ENCODE data around the gene ABHD4. TPM values are rescaled to one million over a fixed set of nuclear protein-coding genes. Genes with fewer than 3 reads are reported as not detected.
"Not testable (repeated sequence)": the region's sequence is repeated elsewhere in the genome, so short reads cannot be mapped to it uniquely, and the experiment has no call there.

Gene ABHD4
- total and polyA plus RNA-seq, 2 donors (not counting 1 experiment from before 2014, with no cell fraction given) = 10.5 to 22.7 TPM

DNA sequence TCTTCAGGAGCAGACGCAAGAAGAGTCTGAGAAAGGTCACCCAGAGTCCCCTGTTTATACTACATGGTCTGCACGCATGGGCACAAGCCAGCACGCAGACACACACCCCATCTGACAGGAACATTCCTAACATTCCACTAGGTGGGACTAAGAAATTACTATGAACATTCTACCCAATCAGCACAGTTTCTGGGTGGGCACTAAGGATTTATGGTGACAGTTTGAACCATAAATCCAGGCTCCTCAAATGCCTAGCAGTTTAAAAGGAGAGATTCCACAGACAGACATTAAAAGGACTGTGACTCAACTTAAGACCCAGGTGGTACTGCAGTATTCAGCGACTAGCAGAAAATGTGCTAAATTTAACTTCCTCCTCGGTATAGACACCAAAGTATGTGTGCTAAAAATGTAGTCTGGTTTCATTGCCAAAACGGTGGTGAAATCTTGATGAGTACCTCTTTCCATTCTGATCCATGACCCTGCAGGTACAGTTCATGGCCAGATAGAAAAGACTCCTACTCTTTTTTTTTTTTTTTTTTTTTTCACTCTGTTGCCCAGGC, 16.2 kb downstream of the ABHD4 start:
- Histone ChIP-seq H3K36me3 (replicated peaks in 1 of 2; ENCODE audit: control extremely low read depth in 1 of 2, control insufficient read depth in 1 of 2, extremely low read depth in 1 of 2, insufficient read depth in 2 of 2, low read length in 1 of 2) (peaks cover 0 to 26% of the 10 kb centered on the region in 2 experiments), H2AFZ (ENCODE audit: insufficient read depth, low read depth, low read length, poor library complexity, severe bottlenecking) (no peak overlapping the region), H3K4me3 (ENCODE audit: control extremely low read depth in 1 of 5, extremely low read depth in 1 of 5, insufficient read depth in 1 of 5, low read depth in 2 of 5, low read length in 4 of 5) (no peak overlapping the region), H3K4me2 (replicated peaks; ENCODE audit: low read depth, low read length, poor library complexity, severe bottlenecking) (no peak overlapping the region), H3K9ac (ENCODE audit: low read length) (no peak overlapping the region), H3K27me3 (replicated peaks in 1 of 4; ENCODE audit: control extremely low read depth in 1 of 4, control insufficient read depth in 3 of 4, insufficient read depth in 4 of 4, low read length in 3 of 4) (no peaks in the 10 kb centered on the region), H3K79me2 (ENCODE audit: control insufficient read depth, insufficient read depth, low read length) (no peaks in the 10 kb centered on the region), H4K20me1 (ENCODE audit: control insufficient read depth, insufficient read depth, low read length, poor library complexity, severe bottlenecking) (no peaks in the 10 kb centered on the region), H3K4me1 (ENCODE audit: control insufficient read depth in 2 of 2, insufficient read depth in 2 of 2, low read length in 2 of 2) (no peaks in the 10 kb centered on the region), H3K27ac (ENCODE audit: low read length in 2 of 2) (no peak overlapping the region), H3K9me3 (ENCODE audit: control extremely low read depth in 1 of 3, control insufficient read depth in 2 of 3, insufficient read depth in 1 of 3, low read length in 2 of 3) (no peaks in the 10 kb centered on the region)
- ChIA-PET POLR2A (no interaction called here), CTCF (no interaction called here)
- Mint-ChIP-seq H3K4me3 (no peak overlapping the region), H3K4me1 (no peaks in the 10 kb centered on the region), H3K9me3 (ENCODE audit: insufficient read depth) (no peaks in the 10 kb centered on the region), H3K27ac (no peak overlapping the region), H3K27me3 (no peaks in the 10 kb centered on the region)
- 93% methylated on average over 2 of the region's 6 CpGs for WGBS (ENCODE audit: insufficient coverage)
- DNase-seq (no peak), ATAC-seq (ENCODE audit: low read depth) (no peak)
- intact Hi-C loops (cut with micrococcal nuclease) = no loop called here
- TF ChIP-seq EZH2 (IDR thresholded peaks at IDR 0.05; ENCODE audit: borderline replicate concordance, insufficient read depth, low read depth, low read length, poor library complexity, severe bottlenecking) (no peak), CTCF (IDR thresholded peaks at IDR 0.05) (no peak)

DNA sequence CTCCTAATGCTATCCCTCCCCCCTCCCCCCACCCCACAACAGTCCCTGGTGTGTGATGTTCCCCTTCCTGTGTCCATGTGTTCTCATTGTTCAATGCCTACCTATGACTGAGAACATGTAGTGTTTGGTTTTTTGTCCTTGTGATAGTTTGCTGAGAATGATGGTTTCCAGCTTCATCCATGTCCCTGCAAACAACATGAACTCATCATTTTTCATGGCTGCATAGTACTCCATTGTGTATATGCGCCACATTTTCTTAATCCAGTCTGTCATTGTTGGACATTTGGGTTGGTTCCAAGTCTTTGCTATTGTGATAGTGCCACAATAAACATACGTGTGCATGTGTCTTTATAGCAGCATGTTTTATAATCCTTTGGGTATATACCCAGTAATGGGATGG, 17.7 kb downstream of the ABHD4 start:
- not testable (repeated sequence) for H2AFZ ChIP-seq (ENCODE audit: insufficient read depth, low read depth, low read length, poor library complexity, severe bottlenecking)

More for the DNA sequence above, 17.7 kb downstream of the ABHD4 start:
- POLR2A ChIA-PET; H3K9me3 Mint-ChIP-seq (ENCODE audit: insufficient read depth); H3K4me2 ChIP-seq (replicated peaks; ENCODE audit: low read depth, low read length, poor library complexity, severe bottlenecking); H4K20me1 ChIP-seq (ENCODE audit: control insufficient read depth, insufficient read depth, low read length, poor library complexity, severe bottlenecking); H3K27me3 ChIP-seq (replicated peaks in 1 of 4; ENCODE audit: control extremely low read depth in 1 of 4, control insufficient read depth in 3 of 4, insufficient read depth in 4 of 4, low read length in 3 of 4); H3K27ac Mint-ChIP-seq; H3K27ac ChIP-seq (ENCODE audit: low read length in 2 of 2); H3K4me3 ChIP-seq (ENCODE audit: control extremely low read depth in 1 of 5, extremely low read depth in 1 of 5, insufficient read depth in 1 of 5, low read depth in 2 of 5, low read length in 4 of 5); H3K27me3 Mint-ChIP-seq; H3K79me2 ChIP-seq (ENCODE audit: control insufficient read depth, insufficient read depth, low read length); H3K4me1 ChIP-seq (ENCODE audit: control insufficient read depth in 2 of 2, insufficient read depth in 2 of 2, low read length in 2 of 2); CTCF ChIA-PET; ATAC-seq (ENCODE audit: low read depth); H3K4me1 Mint-ChIP-seq; H3K4me3 Mint-ChIP-seq; intact Hi-C loops (cut with micrococcal nuclease); H3K9ac ChIP-seq (ENCODE audit: low read length); DNase-seq; H3K9me3 ChIP-seq (ENCODE audit: control extremely low read depth in 1 of 3, control insufficient read depth in 2 of 3, insufficient read depth in 1 of 3, low read length in 2 of 3): not testable (repeated sequence)
- WGBS (ENCODE audit: insufficient coverage) = no CpG with 5 or more reads among the region's 2 CpGs
- H3K36me3 ChIP-seq (replicated peaks in 1 of 2; ENCODE audit: control extremely low read depth in 1 of 2, control insufficient read depth in 1 of 2, extremely low read depth in 1 of 2, insufficient read depth in 2 of 2, low read length in 1 of 2) = peaks cover 0 to 16% of the 10 kb centered on the region in 2 experiments

Data from B cell (primary cell).